B cell (primary cell): Measurements from ENCODE around the gene SH3TC1. TPM values are rescaled to one million over a fixed set of nuclear protein-coding genes. Genes with fewer than 3 reads are reported as not detected.

ENCODE experiments used
- ATAC-seq: fragments of 200-7000 bp; cut with Tn5 transposase; one replicate; pipeline ENCODE4 v1.10.0; 2021; ENCODE audit warnings: low read depth, mild to moderate bottlenecking, moderate number of reproducible peaks, moderate library complexity
- CTCF ChIA-PET: fragments of 350-600 bp; sonication (Branson Sonifier 250); formaldehyde crosslinking; loops from one replicate; lab custom pipeline; 2021; ENCODE audit warnings: antibody characterized with exemption, inconsistent platforms; lab: Charles Lee
- POLR2A ChIA-PET: fragments of 350-600 bp; sonication (Branson Sonifier 250); formaldehyde crosslinking; loops from one replicate; lab custom pipeline; 2021; ENCODE audit warnings: antibody characterized with exemption; lab: Charles Lee
- DNase-seq: peaks from one replicate; pipeline ENCODE4 v3.0.0; 2013
- H2AFZ ChIP-seq: 2 replicates; pipeline ENCODE4 v1.6.1; 2012; ENCODE audit warnings: mild to moderate bottlenecking, low read depth, low read length; ENCODE audit not compliant: insufficient read depth, poor library complexity, severe bottlenecking
- H3K27ac ChIP-seq, 2 donors: 1 replicate in 1 of 2; 2 replicates in 1 of 2; pipeline ENCODE4 v1.5.1; 2012 to 2013; ENCODE audit warnings: low read length in 2 of 2, mild to moderate bottlenecking in 2 of 2, moderate library complexity in 1 of 2
- H3K27me3 ChIP-seq, 4 experiments: fragments of 200-600 bp in 1 of 4; sonication (generic) in 1 of 4; replicated peaks in 1 of 4; 1 replicate in 2 of 4; 2 replicates in 2 of 4; pipeline versions ENCODE4 v1.6.1 to v1.7.0; 2013 to 2016; ENCODE audit warnings: low read length in 3 of 4, mild to moderate bottlenecking in 2 of 4, mixed read lengths in 1 of 4, moderate library complexity in 1 of 4; ENCODE audit not compliant: insufficient read depth in 4 of 4, control insufficient read depth in 3 of 4; ENCODE audit errors: control extremely low read depth in 1 of 4
- H3K36me3 ChIP-seq, 2 experiments: replicated peaks in 1 of 2; 1 replicate in 1 of 2; 2 replicates in 1 of 2; pipeline versions ENCODE4 v1.6.1 to v1.7.1; 2013; ENCODE audit warnings: low read length in 1 of 2; ENCODE audit not compliant: insufficient read depth in 2 of 2, control insufficient read depth in 1 of 2; ENCODE audit errors: control extremely low read depth in 1 of 2, extremely low read depth in 1 of 2
- H3K4me1 ChIP-seq, 2 donors: fragments of 200-600 bp in 1 of 2; sonication (generic) in 1 of 2; 1 replicate in 1 of 2; 2 replicates in 1 of 2; pipeline versions ENCODE4 v1.5.1 to v1.6.1; 2013 to 2017; ENCODE audit warnings: low read length in 2 of 2; ENCODE audit not compliant: control insufficient read depth in 2 of 2, insufficient read depth in 2 of 2
- H3K4me2 ChIP-seq: replicated peaks from 2 replicates; pipeline ENCODE3; 2012; ENCODE audit warnings: mild to moderate bottlenecking, low read depth, low read length; ENCODE audit not compliant: poor library complexity, severe bottlenecking
- H3K4me3 ChIP-seq, 5 experiments: fragments of 200-600 bp in 1 of 5; sonication (generic) in 1 of 5; 1 replicate in 3 of 5; 2 replicates in 2 of 5; pipeline versions ENCODE4 v1.5.1 to v1.7.0; 2011 to 2016; ENCODE audit warnings: low read length in 4 of 5, mild to moderate bottlenecking in 4 of 5, low read depth in 2 of 5, control low read depth in 1 of 5, moderate library complexity in 1 of 5; ENCODE audit not compliant: insufficient read depth in 1 of 5; ENCODE audit errors: control extremely low read depth in 1 of 5, extremely low read depth in 1 of 5
- H3K79me2 ChIP-seq: fragments of 200-600 bp; sonication (generic); one replicate; pipeline ENCODE4 v1.6.0; 2016; ENCODE audit warnings: low read length; ENCODE audit not compliant: control insufficient read depth, insufficient read depth
- H3K9ac ChIP-seq: fragments of 200-600 bp; sonication (generic); 2 replicates; pipeline ENCODE4 v1.6.1; 2017; ENCODE audit warnings: mild to moderate bottlenecking, low read length, moderate library complexity
- H3K9me3 ChIP-seq, 3 donors: one replicate each; pipeline versions ENCODE4 v1.6.1 to v1.7.1; 2013; ENCODE audit warnings: low read length in 2 of 3; ENCODE audit not compliant: control insufficient read depth in 2 of 3, insufficient read depth in 1 of 3; ENCODE audit errors: control extremely low read depth in 1 of 3
- H4K20me1 ChIP-seq: 2 replicates; pipeline ENCODE4 v1.6.0; 2012; ENCODE audit warnings: mild to moderate bottlenecking, low read length; ENCODE audit not compliant: insufficient read depth, control insufficient read depth, poor library complexity, severe bottlenecking
- H3K27ac Mint-ChIP-seq: one replicate; pipeline ENCODE4 v1.8.0; 2021; ENCODE audit warnings: mixed read lengths
- H3K27me3 Mint-ChIP-seq: one replicate; pipeline ENCODE4 v1.8.0; 2021; ENCODE audit warnings: mixed read lengths
- H3K4me1 Mint-ChIP-seq: one replicate; pipeline ENCODE4 v1.8.0; 2021; ENCODE audit warnings: mixed read lengths
- H3K4me3 Mint-ChIP-seq: one replicate; pipeline ENCODE4 v1.8.0; 2021; ENCODE audit warnings: mixed read lengths
- H3K9me3 Mint-ChIP-seq: one replicate; pipeline ENCODE4 v1.8.0; 2022; ENCODE audit warnings: mixed read lengths; ENCODE audit not compliant: insufficient read depth
- EZH2 ChIP-seq: IDR thresholded peaks from 2 replicates; pipeline ENCODE4 v1.6.1; 2012; ENCODE audit warnings: borderline replicate concordance, low read depth, mild to moderate bottlenecking, moderate library complexity, low read length; ENCODE audit not compliant: insufficient read depth, poor library complexity, severe bottlenecking
- WGBS: methylation state at CpG from one replicate; pipeline ENCODE4 v1.1.5; 2013; ENCODE audit warnings: missing lambda C conversion rate; ENCODE audit not compliant: insufficient coverage; 5-methylcytosine and 5-hydroxymethylcytosine counted together
- intact Hi-C: fragments of 100-400 bp; cut with micrococcal nuclease; formaldehyde crosslinking; loops from one replicate; pipeline ENCODE4 v1.10.0; 2022
- polyA plus RNA-seq: library from polyadenylated mRNA; depleted of rRNA; stranded (reverse); fragments of >200 nt; gene quantifications from 2 replicates; pipeline ENCODE4 v1.2.3, GENCODE V29; 2012
- total RNA-seq, 2 donors: library from RNA; stranded (reverse); fragments of 120-200 nt in 1 of 2; gene quantifications; 1 replicate in 1 of 2; 2 replicates in 1 of 2; pipeline versions ENCODE4 v1.2.3 to v1.2.4, GENCODE V29; 2013 to 2022
- TF ChIP-seq, protein P1 (sequence below): fragments of 200-600 bp; IDR thresholded peaks from one replicate; pipeline ENCODE4 v1.8.0; 2022; ENCODE audit warnings: antibody characterized with exemption, mild to moderate bottlenecking

Gene SH3TC1
- total and polyA plus RNA-seq, 2 donors (not counting 1 experiment from before 2014, with no cell fraction given), result 63.8 to 388 TPM

DNA sequence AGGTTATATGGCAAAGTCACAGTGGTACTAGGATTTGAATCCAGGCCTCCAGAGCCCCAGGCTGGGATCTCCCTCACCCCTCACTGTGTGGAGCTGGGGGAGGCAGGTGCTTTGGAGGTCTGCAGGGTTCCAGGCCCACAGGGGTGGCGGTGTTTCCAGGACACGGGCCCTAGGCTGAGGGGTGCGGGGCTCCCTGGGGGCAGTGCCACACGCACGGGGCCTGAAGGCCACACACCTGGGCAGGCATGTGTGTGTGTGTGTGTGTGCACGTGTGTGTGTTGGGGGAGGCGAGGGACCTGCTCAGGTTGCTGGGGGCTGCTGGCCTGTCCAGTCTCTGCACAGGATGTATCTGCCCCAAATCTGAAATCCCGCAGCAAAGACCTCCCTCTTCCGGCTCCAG lies 18.8 kb downstream of the SH3TC1 start:
- no peak for DNase-seq
- H3K36me3 ChIP-seq, result peaks cover 0 to 93% of the 10 kb centered on the region in 2 experiments
- H3K4me3 ChIP-seq, result no peak overlapping the region
- H3K9me3 Mint-ChIP-seq, result no peaks in the 10 kb centered on the region
- H3K27me3 ChIP-seq, result no peaks in the 10 kb centered on the region
- ChIA-PET CTCF (interaction anchor here (1.0 to 1.7 kb wide), 3 partner anchors 23 to 41 kb away, joined by 3 to 7 read pairs (median 5); no protein-coding TSS in a partner anchor), POLR2A (interaction anchor here (0.7 kb wide), 1 partner anchor 26 kb away, joined by 3 read pairs; no protein-coding TSS in a partner anchor)
- H3K9me3 ChIP-seq, result no peaks in the 10 kb centered on the region
- H3K27ac ChIP-seq, result no peak overlapping the region
- H3K4me3 Mint-ChIP-seq, result no peak overlapping the region
- no peaks in the 10 kb centered on the region for H3K27me3 Mint-ChIP-seq
- intact Hi-C loops, result no loop called here
- no peak overlapping the region for H3K4me2 ChIP-seq
- peaks cover 4% of the 10 kb centered on the region for H3K79me2 ChIP-seq
- WGBS, result 87% methylated on average over 9 of the region's 9 CpGs
- peaks cover 14% of the 10 kb centered on the region for H3K4me1 Mint-ChIP-seq
- TF ChIP-seq, protein P1, sequence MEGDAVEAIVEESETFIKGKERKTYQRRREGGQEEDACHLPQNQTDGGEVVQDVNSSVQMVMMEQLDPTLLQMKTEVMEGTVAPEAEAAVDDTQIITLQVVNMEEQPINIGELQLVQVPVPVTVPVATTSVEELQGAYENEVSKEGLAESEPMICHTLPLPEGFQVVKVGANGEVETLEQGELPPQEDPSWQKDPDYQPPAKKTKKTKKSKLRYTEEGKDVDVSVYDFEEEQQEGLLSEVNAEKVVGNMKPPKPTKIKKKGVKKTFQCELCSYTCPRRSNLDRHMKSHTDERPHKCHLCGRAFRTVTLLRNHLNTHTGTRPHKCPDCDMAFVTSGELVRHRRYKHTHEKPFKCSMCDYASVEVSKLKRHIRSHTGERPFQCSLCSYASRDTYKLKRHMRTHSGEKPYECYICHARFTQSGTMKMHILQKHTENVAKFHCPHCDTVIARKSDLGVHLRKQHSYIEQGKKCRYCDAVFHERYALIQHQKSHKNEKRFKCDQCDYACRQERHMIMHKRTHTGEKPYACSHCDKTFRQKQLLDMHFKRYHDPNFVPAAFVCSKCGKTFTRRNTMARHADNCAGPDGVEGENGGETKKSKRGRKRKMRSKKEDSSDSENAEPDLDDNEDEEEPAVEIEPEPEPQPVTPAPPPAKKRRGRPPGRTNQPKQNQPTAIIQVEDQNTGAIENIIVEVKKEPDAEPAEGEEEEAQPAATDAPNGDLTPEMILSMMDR, result no peak
- TF ChIP-seq EZH2, result no peak
- H2AFZ ChIP-seq, result no peak overlapping the region
- H4K20me1 ChIP-seq, result peaks cover 40% of the 10 kb centered on the region
- ATAC-seq, result no peak
- no peak overlapping the region for H3K9ac ChIP-seq
- no peak overlapping the region for H3K27ac Mint-ChIP-seq
- peaks cover 0 to 5% of the 10 kb centered on the region in 2 donors for H3K4me1 ChIP-seq

DNA sequence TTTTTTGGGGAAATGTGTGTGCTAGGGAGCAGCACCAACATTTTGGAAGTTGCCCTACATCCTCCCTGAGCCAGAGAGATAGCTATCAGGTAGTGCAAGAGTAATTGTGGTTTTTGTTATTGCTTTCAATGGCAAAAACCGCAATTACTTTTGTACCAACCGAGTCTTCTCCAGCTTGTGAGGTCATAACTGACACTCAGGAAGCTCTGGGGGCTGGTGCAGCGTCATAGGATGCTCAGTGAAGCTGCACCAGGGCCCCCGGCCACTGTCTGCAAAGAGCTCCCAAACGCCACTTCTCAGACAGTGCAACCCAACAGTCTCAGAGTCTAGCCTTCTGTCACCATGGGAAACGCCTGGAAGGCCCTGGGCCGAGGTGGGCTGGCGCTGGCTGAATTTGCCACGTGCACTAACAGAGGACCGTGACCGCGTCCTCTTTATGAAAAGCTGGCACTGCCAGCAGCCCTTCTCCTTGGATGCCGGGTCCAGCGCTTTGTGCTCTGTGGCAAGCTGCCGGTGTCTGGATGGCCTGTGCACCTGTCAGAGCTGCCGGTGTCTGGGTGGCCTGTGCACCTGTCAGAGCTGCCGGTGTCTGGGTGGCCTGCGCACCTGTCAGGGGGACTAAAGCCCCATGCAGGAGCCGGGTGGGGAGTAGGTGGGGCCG lies 19.4 kb downstream of the SH3TC1 start:
- H2AFZ ChIP-seq, result no peak overlapping the region
- intact Hi-C loops, result no loop called here
- peaks cover 0 to 92% of the 10 kb centered on the region in 2 experiments for H3K36me3 ChIP-seq
- H3K4me1 ChIP-seq, result peaks cover 0 to 5% of the 10 kb centered on the region in 2 donors
- Mint-ChIP-seq H3K27ac (no peak overlapping the region), H3K9me3 (no peaks in the 10 kb centered on the region), H3K4me3 (no peak overlapping the region), H3K27me3 (no peaks in the 10 kb centered on the region), H3K4me1 (peaks cover 14% of the 10 kb centered on the region)
- 92% methylated on average over 18 of the region's 20 CpGs for WGBS
- peaks cover 4% of the 10 kb centered on the region for H3K79me2 ChIP-seq
- peaks cover 34% of the 10 kb centered on the region for H4K20me1 ChIP-seq
- no peaks in the 10 kb centered on the region for H3K9me3 ChIP-seq
- DNase-seq (no peak), ATAC-seq (no peak)
- H3K9ac ChIP-seq, result no peak overlapping the region
- CTCF ChIA-PET, result interaction anchor here (1.5 to 1.7 kb wide), 2 partner anchors 24 to 42 kb away, joined by 5 to 7 read pairs; no protein-coding TSS in a partner anchor
- no peak for TF ChIP-seq EZH2
- TF ChIP-seq, protein P1, result no peak
- POLR2A ChIA-PET, result interaction anchor here (0.7 kb wide), 1 partner anchor 27 kb away, joined by 3 read pairs; no protein-coding TSS in a partner anchor
- no peak overlapping the region for H3K4me3 ChIP-seq
- H3K4me2 ChIP-seq, result no peak overlapping the region
- no peak overlapping the region for H3K27ac ChIP-seq
- H3K27me3 ChIP-seq, result no peaks in the 10 kb centered on the region
